ENCODE measurements around the gene ZYG11B.
"Not testable (repeated sequence)": the region's sequence is repeated elsewhere in the genome, so short reads cannot be mapped to it uniquely, and the experiment has no call there.

ZYG11B gene

DNA sequence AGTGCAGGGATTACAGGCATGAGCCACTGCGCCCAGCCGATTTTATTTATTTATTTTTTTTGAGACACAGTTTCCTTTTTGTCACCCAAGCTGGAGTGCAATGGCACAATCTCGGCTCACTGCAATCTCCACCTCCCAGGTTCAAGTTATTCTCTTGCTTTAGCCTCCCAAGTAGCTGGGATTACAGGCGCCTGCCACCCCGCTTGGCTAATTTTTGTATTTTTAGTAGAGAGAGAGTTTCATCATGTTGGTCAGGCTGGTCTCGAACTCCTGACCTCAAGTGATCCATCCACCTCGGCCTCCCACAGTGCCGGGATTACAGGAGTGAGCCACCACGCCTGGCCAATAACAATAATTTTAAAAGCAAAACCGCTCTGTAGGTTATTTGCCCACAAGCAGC lies 112.9 kb downstream of the ZYG11B start:
- not testable (repeated sequence) for H2AFZ ChIP-seq (ENCODE audit: low read length); H2BK120ac ChIP-seq (ENCODE audit: low read depth, low read length); H3K4me3 ChIP-seq (ENCODE audit: low read length in 2 of 2); H3K4me1 ChIP-seq (ENCODE audit: control insufficient read depth in 2 of 2, insufficient read depth in 1 of 2, low read depth in 1 of 2, low read length in 2 of 2); H3K79me1 ChIP-seq (ENCODE audit: low read depth, low read length); H2BK12ac ChIP-seq (ENCODE audit: low read length); H3K36me3 ChIP-seq (replicated peaks in 1 of 2; ENCODE audit: control insufficient read depth in 2 of 2, insufficient read depth in 2 of 2, low read length in 2 of 2); H3K27ac ChIP-seq (replicated peaks; ENCODE audit: low read length); DNase-seq (ENCODE audit: low spot score); H2BK15ac ChIP-seq (ENCODE audit: low read length); H3K23ac ChIP-seq (ENCODE audit: low read depth, low read length, poor library complexity); H3K9ac ChIP-seq (ENCODE audit: low read depth, low read length, poor library complexity); H3K14ac ChIP-seq (ENCODE audit: low read length); H3K18ac ChIP-seq (ENCODE audit: low read length); H4K8ac ChIP-seq (ENCODE audit: low read depth, low read length); H4K91ac ChIP-seq (ENCODE audit: low read depth, low read length, poor library complexity); H2AK5ac ChIP-seq (ENCODE audit: low read depth, low read length); H2BK5ac ChIP-seq (ENCODE audit: low read length); H3K4me2 ChIP-seq (ENCODE audit: insufficient read depth, low read length, poor library complexity, severe bottlenecking); H3K9me3 ChIP-seq (replicated peaks in 1 of 2; ENCODE audit: control insufficient read depth in 2 of 2, insufficient read depth in 1 of 2, low read depth in 1 of 2, low read length in 2 of 2); H3K4ac ChIP-seq (ENCODE audit: low read length)
- H3K27me3 ChIP-seq (ENCODE audit: control insufficient read depth in 3 of 3, insufficient read depth in 3 of 3, low read depth in 1 of 3, low read length in 3 of 3) = peaks cover 7 to 44% (median 22%) of the 10 kb centered on the region in 3 experiments
- WGBS, 2 donors (ENCODE audit: extremely low coverage in 2 of 2, insufficient read length in 2 of 2, insufficient replicate concordance in 1 of 2) = no CpG with 5 or more reads among the region's 10 CpGs

DNA sequence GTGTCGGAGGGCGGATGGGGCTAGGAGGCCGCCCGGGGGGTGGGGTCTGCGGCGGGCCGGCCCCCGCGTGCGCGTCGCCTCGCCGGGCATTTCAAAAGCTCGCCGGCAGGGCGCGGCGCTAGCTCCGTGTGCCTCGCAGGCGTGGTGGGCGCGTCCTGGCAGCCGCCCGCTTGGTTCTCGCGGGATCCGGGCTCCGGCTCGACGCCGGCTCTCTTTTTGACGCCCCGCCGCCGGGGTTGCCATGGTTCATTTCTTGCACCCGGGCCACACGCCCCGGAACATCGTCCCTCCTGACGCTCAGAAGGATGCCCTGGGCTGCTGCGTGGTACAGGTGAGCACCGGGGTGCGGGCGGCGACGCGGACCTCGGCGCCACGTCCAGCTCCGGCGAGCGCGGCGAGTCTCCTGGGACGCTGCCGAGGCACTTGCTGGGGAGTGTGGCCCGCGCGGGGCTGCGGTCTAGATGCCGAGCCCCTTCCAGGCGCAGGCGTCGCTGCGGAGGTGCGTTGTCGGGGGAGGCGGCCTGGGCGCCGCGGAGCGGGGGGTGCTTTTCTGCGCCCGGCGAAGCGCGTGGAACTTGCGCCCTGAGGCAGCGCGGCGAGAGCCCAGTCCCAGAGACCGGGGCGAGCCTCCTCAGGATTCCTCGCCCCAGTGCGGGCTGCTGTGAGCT lies 116.5 kb downstream of the ZYG11B start, which contains the start of gene ZYG11A:
ZYG11A (plus strand) TSS at position 118 of the 668 bp plus-strand sequence; CDS start at position 242, 124 bp downstream.
- H3K4ac ChIP-seq (ENCODE audit: low read length) = no peak within 1 kb of the TSS
- no peak within 1 kb of the TSS for H4K91ac ChIP-seq (ENCODE audit: low read depth, low read length, poor library complexity)
- no CpG with 5 or more reads among the region's 88 CpGs for WGBS, 2 donors (ENCODE audit: extremely low coverage in 2 of 2, insufficient read length in 2 of 2, insufficient replicate concordance in 1 of 2)
- H3K27ac ChIP-seq (replicated peaks; ENCODE audit: low read length) = no peak within 1 kb of the TSS
- H3K79me1 ChIP-seq (ENCODE audit: low read depth, low read length) = no peaks in the 10 kb centered on the region
- peak; percentile 54 for DNase-seq (ENCODE audit: low spot score)
- H3K4me2 ChIP-seq (ENCODE audit: insufficient read depth, low read length, poor library complexity, severe bottlenecking) = peak within 1 kb of the TSS; percentile 69
- peak within 1 kb of the TSS; percentile 44 to 82 for H3K4me3 ChIP-seq (ENCODE audit: low read length in 2 of 2)
- peak within 1 kb of the TSS; percentile 72 for H2BK120ac ChIP-seq (ENCODE audit: low read depth, low read length)
- peaks cover 7 to 56% (median 23%) of the 10 kb centered on the region in 3 experiments for H3K27me3 ChIP-seq (ENCODE audit: control insufficient read depth in 3 of 3, insufficient read depth in 3 of 3, low read depth in 1 of 3, low read length in 3 of 3)
- no peaks in the 10 kb centered on the region for H3K36me3 ChIP-seq (replicated peaks in 1 of 2; ENCODE audit: control insufficient read depth in 2 of 2, insufficient read depth in 2 of 2, low read length in 2 of 2)
- H3K23ac ChIP-seq (ENCODE audit: low read depth, low read length, poor library complexity) = peak within 1 kb of the TSS; percentile 85
- H2AK5ac ChIP-seq (ENCODE audit: low read depth, low read length) = peak within 1 kb of the TSS; percentile 63
- H4K8ac ChIP-seq (ENCODE audit: low read depth, low read length) = no peak within 1 kb of the TSS
- H3K9me3 ChIP-seq (replicated peaks in 1 of 2; ENCODE audit: control insufficient read depth in 2 of 2, insufficient read depth in 1 of 2, low read depth in 1 of 2, low read length in 2 of 2) = peaks cover 0 to 3% of the 10 kb centered on the region in 2 donors
- H2BK12ac ChIP-seq (ENCODE audit: low read length) = no peak within 1 kb of the TSS
- peaks cover 0 to 2% of the 10 kb centered on the region in 2 donors for H3K4me1 ChIP-seq (ENCODE audit: control insufficient read depth in 2 of 2, insufficient read depth in 1 of 2, low read depth in 1 of 2, low read length in 2 of 2)
- H3K14ac ChIP-seq (ENCODE audit: low read length) = peak within 1 kb of the TSS; percentile 47
- H2BK5ac ChIP-seq (ENCODE audit: low read length) = peak within 1 kb of the TSS; percentile 24
- H2AFZ ChIP-seq (ENCODE audit: low read length) = peak within 1 kb of the TSS; percentile 100
- peak within 1 kb of the TSS; percentile 85 for H2BK15ac ChIP-seq (ENCODE audit: low read length)
- H3K18ac ChIP-seq (ENCODE audit: low read length) = peak within 1 kb of the TSS; percentile 84
- H3K9ac ChIP-seq (ENCODE audit: low read depth, low read length, poor library complexity) = peak within 1 kb of the TSS; percentile 89

DNA sequence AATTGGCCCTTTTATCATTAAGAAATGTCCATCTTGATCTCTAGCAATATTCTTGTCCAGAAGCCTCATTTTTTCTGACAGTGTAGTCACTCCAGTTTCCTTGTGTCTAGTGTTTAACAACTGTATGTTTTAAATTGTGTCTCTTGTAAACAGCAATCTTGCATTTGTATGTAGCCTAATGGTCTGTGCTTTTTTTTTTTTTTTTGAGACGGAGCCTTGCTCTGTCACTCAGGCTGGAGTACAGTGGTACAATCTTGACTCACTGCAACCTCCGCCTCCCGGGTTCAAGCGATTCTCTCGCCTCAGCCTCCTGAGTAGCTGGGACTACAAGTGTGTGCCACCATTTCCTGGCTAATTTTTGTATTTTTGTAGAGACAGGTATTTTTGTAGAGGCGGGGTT lies 118.9 kb downstream of the ZYG11B start:
- not testable (repeated sequence) for H3K79me1 ChIP-seq (ENCODE audit: low read depth, low read length); H3K4me1 ChIP-seq (ENCODE audit: control insufficient read depth in 2 of 2, insufficient read depth in 1 of 2, low read depth in 1 of 2, low read length in 2 of 2); H2AFZ ChIP-seq (ENCODE audit: low read length); H3K4me2 ChIP-seq (ENCODE audit: insufficient read depth, low read length, poor library complexity, severe bottlenecking); H4K8ac ChIP-seq (ENCODE audit: low read depth, low read length); H3K14ac ChIP-seq (ENCODE audit: low read length); H2BK120ac ChIP-seq (ENCODE audit: low read depth, low read length); H2AK5ac ChIP-seq (ENCODE audit: low read depth, low read length); H2BK12ac ChIP-seq (ENCODE audit: low read length); H4K91ac ChIP-seq (ENCODE audit: low read depth, low read length, poor library complexity); H3K27ac ChIP-seq (replicated peaks; ENCODE audit: low read length); H2BK5ac ChIP-seq (ENCODE audit: low read length); H2BK15ac ChIP-seq (ENCODE audit: low read length); H3K9ac ChIP-seq (ENCODE audit: low read depth, low read length, poor library complexity); H3K18ac ChIP-seq (ENCODE audit: low read length); H3K36me3 ChIP-seq (replicated peaks in 1 of 2; ENCODE audit: control insufficient read depth in 2 of 2, insufficient read depth in 2 of 2, low read length in 2 of 2); H3K4ac ChIP-seq (ENCODE audit: low read length); H3K9me3 ChIP-seq (replicated peaks in 1 of 2; ENCODE audit: control insufficient read depth in 2 of 2, insufficient read depth in 1 of 2, low read depth in 1 of 2, low read length in 2 of 2); H3K23ac ChIP-seq (ENCODE audit: low read depth, low read length, poor library complexity); H3K4me3 ChIP-seq (ENCODE audit: low read length in 2 of 2); DNase-seq (ENCODE audit: low spot score)
- no CpG with 5 or more reads among the region's 6 CpGs for WGBS, 2 donors (ENCODE audit: extremely low coverage in 2 of 2, insufficient read length in 2 of 2, insufficient replicate concordance in 1 of 2)
- peaks cover 7 to 54% (median 23%) of the 10 kb centered on the region in 3 experiments for H3K27me3 ChIP-seq (ENCODE audit: control insufficient read depth in 3 of 3, insufficient read depth in 3 of 3, low read depth in 1 of 3, low read length in 3 of 3)

DNA sequence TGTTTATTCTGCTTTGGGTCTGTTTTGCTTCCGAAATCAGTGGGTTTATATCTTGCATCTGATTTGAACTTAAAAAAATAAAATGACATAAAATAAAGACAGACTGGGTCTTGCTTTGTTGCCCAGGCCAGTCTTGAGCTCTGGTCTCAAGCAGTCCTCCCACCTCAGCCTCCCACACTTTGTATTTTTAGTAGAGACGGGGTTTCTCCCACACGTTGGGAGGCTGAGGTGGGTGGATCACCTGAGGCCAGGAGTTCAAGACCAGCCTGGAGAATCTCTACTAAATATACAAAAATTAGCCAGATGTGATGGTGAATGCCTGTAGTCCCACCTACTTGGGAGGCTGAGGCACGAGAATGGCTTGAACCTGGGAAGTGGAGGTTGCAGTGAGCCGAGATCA lies 122.2 kb downstream of the ZYG11B start:
- H2AFZ ChIP-seq (ENCODE audit: low read length) = no peak overlapping the region
- no peaks in the 10 kb centered on the region for H3K79me1 ChIP-seq (ENCODE audit: low read depth, low read length)
- H3K27me3 ChIP-seq (ENCODE audit: control insufficient read depth in 3 of 3, insufficient read depth in 3 of 3, low read depth in 1 of 3, low read length in 3 of 3) = peaks cover 0 to 32% (median 8%) of the 10 kb centered on the region in 3 experiments
- H2BK12ac ChIP-seq (ENCODE audit: low read length) = no peak overlapping the region
- H3K18ac ChIP-seq (ENCODE audit: low read length) = no peak overlapping the region
- no peaks in the 10 kb centered on the region for H3K36me3 ChIP-seq (replicated peaks in 1 of 2; ENCODE audit: control insufficient read depth in 2 of 2, insufficient read depth in 2 of 2, low read length in 2 of 2)
- no peak overlapping the region for H2BK5ac ChIP-seq (ENCODE audit: low read length)
- DNase-seq (ENCODE audit: low spot score) = no peak
- no peak overlapping the region for H2AK5ac ChIP-seq (ENCODE audit: low read depth, low read length)
- H3K9me3 ChIP-seq (replicated peaks in 1 of 2; ENCODE audit: control insufficient read depth in 2 of 2, insufficient read depth in 1 of 2, low read depth in 1 of 2, low read length in 2 of 2) = no peaks in the 10 kb centered on the region
- H2BK15ac ChIP-seq (ENCODE audit: low read length) = no peak overlapping the region
- no peak overlapping the region for H3K23ac ChIP-seq (ENCODE audit: low read depth, low read length, poor library complexity)
- no peak overlapping the region for H3K4me2 ChIP-seq (ENCODE audit: insufficient read depth, low read length, poor library complexity, severe bottlenecking)
- H3K27ac ChIP-seq (replicated peaks; ENCODE audit: low read length) = no peak overlapping the region
- no peak overlapping the region for H3K9ac ChIP-seq (ENCODE audit: low read depth, low read length, poor library complexity)
- no CpG with 5 or more reads among the region's 5 CpGs for WGBS, 2 donors (ENCODE audit: extremely low coverage in 2 of 2, insufficient read length in 2 of 2, insufficient replicate concordance in 1 of 2)
- no peak overlapping the region for H4K91ac ChIP-seq (ENCODE audit: low read depth, low read length, poor library complexity)
- H2BK120ac ChIP-seq (ENCODE audit: low read depth, low read length) = no peak overlapping the region
- H3K4me3 ChIP-seq (ENCODE audit: low read length in 2 of 2) = no peak overlapping the region
- H4K8ac ChIP-seq (ENCODE audit: low read depth, low read length) = no peak overlapping the region
- H3K4ac ChIP-seq (ENCODE audit: low read length) = no peak overlapping the region
- no peaks in the 10 kb centered on the region for H3K4me1 ChIP-seq (ENCODE audit: control insufficient read depth in 2 of 2, insufficient read depth in 1 of 2, low read depth in 1 of 2, low read length in 2 of 2)
- H3K14ac ChIP-seq (ENCODE audit: low read length) = no peak overlapping the region
